Chondrocyte (in vitro differentiated cells): Measurements from ENCODE around the gene ZC3H12C. TPM values are rescaled to one million over a fixed set of nuclear protein-coding genes. Genes with fewer than 3 reads are reported as not detected.
"Not testable (repeated sequence)": the region's sequence is repeated elsewhere in the genome, so short reads cannot be mapped to it uniquely, and the experiment has no call there.

Source experiments
- DNase-seq: peaks from one replicate; pipeline ENCODE4 v3.0.0; 2021; ENCODE audit warnings: mixed read lengths, low spot score
- H3K27ac Mint-ChIP-seq: one replicate; pipeline ENCODE4 v1.8.0; 2021; ENCODE audit warnings: mild to moderate bottlenecking, moderate library complexity, mixed read lengths; ENCODE audit not compliant: unreplicated experiment
- H3K27me3 Mint-ChIP-seq: 2 replicates; pipeline ENCODE4 v1.8.0; 2021; ENCODE audit warnings: low read depth, mixed read lengths
- H3K36me3 Mint-ChIP-seq: 2 replicates; pipeline ENCODE4 v1.8.0; 2021; ENCODE audit warnings: low read depth, mixed read lengths
- H3K4me1 Mint-ChIP-seq: 2 replicates; pipeline ENCODE4 v1.8.0; 2021; ENCODE audit warnings: low read depth, mild to moderate bottlenecking, mixed read lengths
- H3K4me3 Mint-ChIP-seq: one replicate; pipeline ENCODE4 v1.8.0; 2021; ENCODE audit warnings: mild to moderate bottlenecking, moderate library complexity, mixed read lengths; ENCODE audit not compliant: unreplicated experiment
- H3K9me3 Mint-ChIP-seq: 2 replicates; pipeline ENCODE4 v1.8.0; 2021; ENCODE audit warnings: low read depth, mixed read lengths
- total RNA-seq: library from RNA; stranded (reverse); gene quantifications from 3 replicates; pipeline ENCODE4 v1.2.1, GENCODE V29; 2021
- TF ChIP-seq, protein P1 (sequence below): fragments of 200-600 bp; sonication (generic); IDR thresholded peaks from 2 replicates; pipeline ENCODE4 v1.5.0; 2021; ENCODE audit warnings: antibody characterized with exemption, mild to moderate bottlenecking, moderate library complexity

Gene ZC3H12C
- total RNA-seq, 1 donor from 2014 or later, result 10.1 TPM

DNA sequence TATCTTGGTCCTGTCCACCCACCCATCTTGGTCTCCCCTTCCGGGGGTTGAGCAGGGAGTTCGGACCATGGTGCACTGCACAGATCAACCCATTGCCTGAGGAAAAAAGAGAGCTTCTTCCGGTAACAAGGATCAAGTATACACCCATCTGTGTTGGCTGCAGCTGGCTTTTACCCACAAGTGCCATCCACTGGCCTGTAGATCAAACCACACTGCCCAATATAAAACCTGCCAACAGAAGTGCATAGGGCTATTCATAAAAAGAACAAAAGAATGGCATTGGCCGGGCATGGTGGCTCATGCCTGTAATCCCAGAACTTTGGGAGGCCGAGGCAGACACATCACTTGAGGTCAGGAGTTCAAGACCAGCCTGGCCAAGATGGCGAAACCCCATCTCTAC lies 94.5 kb downstream of the ZC3H12C start:
- DNase-seq, result no peak
- Mint-ChIP-seq H3K27me3 (no peaks in the 10 kb centered on the region), H3K4me3 (no peak overlapping the region), H3K4me1 (peaks cover 20% of the 10 kb centered on the region), H3K36me3 (peaks cover 10% of the 10 kb centered on the region), H3K27ac (no peak overlapping the region), H3K9me3 (peaks cover 3% of the 10 kb centered on the region)
- TF ChIP-seq, protein P1, sequence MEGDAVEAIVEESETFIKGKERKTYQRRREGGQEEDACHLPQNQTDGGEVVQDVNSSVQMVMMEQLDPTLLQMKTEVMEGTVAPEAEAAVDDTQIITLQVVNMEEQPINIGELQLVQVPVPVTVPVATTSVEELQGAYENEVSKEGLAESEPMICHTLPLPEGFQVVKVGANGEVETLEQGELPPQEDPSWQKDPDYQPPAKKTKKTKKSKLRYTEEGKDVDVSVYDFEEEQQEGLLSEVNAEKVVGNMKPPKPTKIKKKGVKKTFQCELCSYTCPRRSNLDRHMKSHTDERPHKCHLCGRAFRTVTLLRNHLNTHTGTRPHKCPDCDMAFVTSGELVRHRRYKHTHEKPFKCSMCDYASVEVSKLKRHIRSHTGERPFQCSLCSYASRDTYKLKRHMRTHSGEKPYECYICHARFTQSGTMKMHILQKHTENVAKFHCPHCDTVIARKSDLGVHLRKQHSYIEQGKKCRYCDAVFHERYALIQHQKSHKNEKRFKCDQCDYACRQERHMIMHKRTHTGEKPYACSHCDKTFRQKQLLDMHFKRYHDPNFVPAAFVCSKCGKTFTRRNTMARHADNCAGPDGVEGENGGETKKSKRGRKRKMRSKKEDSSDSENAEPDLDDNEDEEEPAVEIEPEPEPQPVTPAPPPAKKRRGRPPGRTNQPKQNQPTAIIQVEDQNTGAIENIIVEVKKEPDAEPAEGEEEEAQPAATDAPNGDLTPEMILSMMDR, result no peak

- H3K27ac Mint-ChIP-seq, result no peak overlapping the region
- H3K27me3 Mint-ChIP-seq, result no peaks in the 10 kb centered on the region
These were observed 97.7 kb downstream of the ZC3H12C start for GRCh38 chr11:110190885-110191284.

GRCh38 chr11:110192604-110193282 lies 99.6 kb downstream of the ZC3H12C start:
- H3K4me3 Mint-ChIP-seq, H3K27ac Mint-ChIP-seq, DNase-seq, H3K36me3 Mint-ChIP-seq, H3K27me3 Mint-ChIP-seq, H3K9me3 Mint-ChIP-seq: not testable (repeated sequence)
- H3K4me1 Mint-ChIP-seq, result peaks cover 28% of the 10 kb centered on the region

More at GRCh38 chr11:110190885-110191284, 97.7 kb downstream of the ZC3H12C start:
- Mint-ChIP-seq H3K36me3 (peaks cover 10% of the 10 kb centered on the region), H3K4me3 (no peak overlapping the region), H3K4me1 (peaks cover 22% of the 10 kb centered on the region), H3K9me3 (peaks cover 5% of the 10 kb centered on the region)
- TF ChIP-seq, protein P1, result no peak
- no peak for DNase-seq

DNA sequence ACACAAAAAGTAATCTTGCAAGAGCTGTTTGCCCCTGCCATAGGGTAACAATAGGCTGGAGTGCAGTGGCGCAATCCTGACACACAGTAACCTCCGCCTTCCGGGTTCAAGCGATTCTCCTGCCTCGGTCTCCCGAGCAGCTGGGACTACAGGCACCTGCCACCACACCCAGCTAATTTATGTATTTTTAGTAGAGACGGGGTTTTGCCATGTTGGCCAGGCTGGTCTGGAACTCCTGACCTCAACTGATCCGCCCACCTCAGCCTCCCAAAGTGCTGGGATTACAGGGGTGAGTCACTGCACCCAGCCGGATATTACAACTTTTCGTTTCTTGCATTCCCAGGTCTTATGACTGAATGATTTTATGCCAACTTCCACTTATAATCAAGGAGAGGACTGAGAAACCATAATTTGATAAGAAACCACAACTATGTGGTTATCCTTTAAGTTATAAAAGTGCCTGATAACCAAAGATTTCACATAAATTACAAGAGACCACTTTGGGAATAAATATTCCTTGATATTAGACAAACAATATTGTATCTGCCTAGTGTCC lies 101.1 kb downstream of the ZC3H12C start:
- not testable (repeated sequence) for DNase-seq, H3K36me3 Mint-ChIP-seq, H3K4me3 Mint-ChIP-seq, H3K9me3 Mint-ChIP-seq, H3K27me3 Mint-ChIP-seq
- peaks cover 28% of the 10 kb centered on the region for H3K4me1 Mint-ChIP-seq
- TF ChIP-seq, protein P1, result peak; percentile 21
- H3K27ac Mint-ChIP-seq, result peak overlapping the region; percentile 68

GRCh38 chr11:110196241-110196754 lies 103.1 kb downstream of the ZC3H12C start:
- Mint-ChIP-seq H3K9me3 (peaks cover 5% of the 10 kb centered on the region), H3K4me1 (peaks cover 30% of the 10 kb centered on the region), H3K36me3 (peaks cover 2% of the 10 kb centered on the region), H3K27ac (peak overlapping the region; percentile 74), H3K27me3 (no peaks in the 10 kb centered on the region), H3K4me3 (no peak overlapping the region)
- TF ChIP-seq, protein P1, result no peak
- no peak for DNase-seq
